ENCODE measurements around the gene ALPK1. TPM values are rescaled to one million over a fixed set of nuclear protein-coding genes. Genes with fewer than 3 reads are reported as not detected.

The ALPK1 gene
- total RNA-seq, 1 donor from 2014 or later: 1.4 TPM

DNA sequence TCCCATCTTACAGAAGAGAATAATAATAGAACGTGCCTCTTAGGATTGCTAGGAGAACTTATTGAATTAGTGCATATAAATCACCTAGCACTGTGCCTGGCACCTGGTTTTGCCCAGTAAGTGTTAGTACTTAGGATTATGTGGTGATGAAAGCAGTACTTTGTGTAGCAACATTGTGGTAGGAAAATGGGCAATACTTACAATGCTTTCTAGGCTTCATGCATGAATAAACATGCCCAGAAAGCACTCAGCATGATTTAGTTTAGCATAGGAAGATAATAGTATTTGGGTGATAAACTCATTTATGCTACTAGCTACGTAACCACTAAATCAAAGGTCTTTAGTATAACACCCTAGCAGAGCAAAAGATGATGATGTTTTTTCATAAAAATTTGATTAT is 113.2 kb downstream of the ALPK1 start:
- Histone ChIP-seq H3K79me2 (ENCODE audit: insufficient read depth, low read length) (no peaks in the 10 kb centered on the region), H3K27me3 (ENCODE audit: insufficient read depth, low read length) (no peaks in the 10 kb centered on the region), H3K36me3 (ENCODE audit: insufficient read depth, low read length) (no peaks in the 10 kb centered on the region), H4K20me1 (ENCODE audit: insufficient read depth, low read length) (no peaks in the 10 kb centered on the region), H3K9ac (ENCODE audit: low read length) (no peak overlapping the region), H2AFZ (ENCODE audit: low read depth, low read length) (no peak overlapping the region), H3K4me2 (ENCODE audit: low read length) (no peak overlapping the region), H3K4me3 (ENCODE audit: insufficient read depth, low read depth, low read length) (no peak overlapping the region), H3K9me3 (ENCODE audit: insufficient read depth, low read depth, low read length) (no peaks in the 10 kb centered on the region), H3K27ac (ENCODE audit: low read depth, low read length) (no peak overlapping the region), H3K4me1 (ENCODE audit: insufficient read depth, low read length) (no peaks in the 10 kb centered on the region)
- FAIRE-seq (no peak), DNase-seq (ENCODE audit: low read depth) (no peak)
- Mint-ChIP-seq H3K9me3 (ENCODE audit: unreplicated experiment) (peaks cover 4% of the 10 kb centered on the region), H3K4me3 (ENCODE audit: unreplicated experiment) (no peak overlapping the region), H3K36me3 (ENCODE audit: low read depth, unreplicated experiment) (no peaks in the 10 kb centered on the region), H3K4me1 (ENCODE audit: low read depth, unreplicated experiment) (no peaks in the 10 kb centered on the region), H3K27me3 (ENCODE audit: low read depth, unreplicated experiment) (peaks cover 4% of the 10 kb centered on the region), H3K27ac (ENCODE audit: unreplicated experiment) (no peak overlapping the region)
- no peak for TF ChIP-seq EZH2 (IDR thresholded peaks at IDR 0.05; ENCODE audit: insufficient read depth, low read length)
- TF ChIP-seq, protein P1, sequence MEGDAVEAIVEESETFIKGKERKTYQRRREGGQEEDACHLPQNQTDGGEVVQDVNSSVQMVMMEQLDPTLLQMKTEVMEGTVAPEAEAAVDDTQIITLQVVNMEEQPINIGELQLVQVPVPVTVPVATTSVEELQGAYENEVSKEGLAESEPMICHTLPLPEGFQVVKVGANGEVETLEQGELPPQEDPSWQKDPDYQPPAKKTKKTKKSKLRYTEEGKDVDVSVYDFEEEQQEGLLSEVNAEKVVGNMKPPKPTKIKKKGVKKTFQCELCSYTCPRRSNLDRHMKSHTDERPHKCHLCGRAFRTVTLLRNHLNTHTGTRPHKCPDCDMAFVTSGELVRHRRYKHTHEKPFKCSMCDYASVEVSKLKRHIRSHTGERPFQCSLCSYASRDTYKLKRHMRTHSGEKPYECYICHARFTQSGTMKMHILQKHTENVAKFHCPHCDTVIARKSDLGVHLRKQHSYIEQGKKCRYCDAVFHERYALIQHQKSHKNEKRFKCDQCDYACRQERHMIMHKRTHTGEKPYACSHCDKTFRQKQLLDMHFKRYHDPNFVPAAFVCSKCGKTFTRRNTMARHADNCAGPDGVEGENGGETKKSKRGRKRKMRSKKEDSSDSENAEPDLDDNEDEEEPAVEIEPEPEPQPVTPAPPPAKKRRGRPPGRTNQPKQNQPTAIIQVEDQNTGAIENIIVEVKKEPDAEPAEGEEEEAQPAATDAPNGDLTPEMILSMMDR (IDR thresholded peaks at IDR 0.05; ENCODE audit: insufficient read depth, low read depth, low read length): no peak

DNA sequence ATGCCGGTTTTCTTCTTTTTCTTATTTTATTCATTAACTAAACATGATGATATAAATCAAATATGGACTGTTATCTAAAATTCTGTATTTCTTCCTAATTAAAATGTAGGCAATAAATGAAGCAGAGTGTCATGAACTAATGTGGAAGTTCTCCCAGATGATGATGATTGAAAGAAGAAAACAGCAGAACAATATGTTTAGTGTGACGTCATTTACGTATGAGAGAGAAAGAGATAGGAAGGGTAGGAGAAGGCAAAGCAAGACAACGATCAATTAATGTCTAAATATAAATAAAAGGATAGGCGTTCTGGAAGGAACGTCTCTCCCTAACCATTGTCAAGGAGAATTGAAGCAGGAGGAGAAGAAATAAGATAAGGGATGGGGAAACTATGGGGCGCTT is 113.6 kb downstream of the ALPK1 start:
- no peaks in the 10 kb centered on the region for H3K36me3 Mint-ChIP-seq (ENCODE audit: low read depth, unreplicated experiment)
- TF ChIP-seq, protein P1 (IDR thresholded peaks at IDR 0.05; ENCODE audit: insufficient read depth, low read depth, low read length): no peak
- FAIRE-seq: no peak

DNA sequence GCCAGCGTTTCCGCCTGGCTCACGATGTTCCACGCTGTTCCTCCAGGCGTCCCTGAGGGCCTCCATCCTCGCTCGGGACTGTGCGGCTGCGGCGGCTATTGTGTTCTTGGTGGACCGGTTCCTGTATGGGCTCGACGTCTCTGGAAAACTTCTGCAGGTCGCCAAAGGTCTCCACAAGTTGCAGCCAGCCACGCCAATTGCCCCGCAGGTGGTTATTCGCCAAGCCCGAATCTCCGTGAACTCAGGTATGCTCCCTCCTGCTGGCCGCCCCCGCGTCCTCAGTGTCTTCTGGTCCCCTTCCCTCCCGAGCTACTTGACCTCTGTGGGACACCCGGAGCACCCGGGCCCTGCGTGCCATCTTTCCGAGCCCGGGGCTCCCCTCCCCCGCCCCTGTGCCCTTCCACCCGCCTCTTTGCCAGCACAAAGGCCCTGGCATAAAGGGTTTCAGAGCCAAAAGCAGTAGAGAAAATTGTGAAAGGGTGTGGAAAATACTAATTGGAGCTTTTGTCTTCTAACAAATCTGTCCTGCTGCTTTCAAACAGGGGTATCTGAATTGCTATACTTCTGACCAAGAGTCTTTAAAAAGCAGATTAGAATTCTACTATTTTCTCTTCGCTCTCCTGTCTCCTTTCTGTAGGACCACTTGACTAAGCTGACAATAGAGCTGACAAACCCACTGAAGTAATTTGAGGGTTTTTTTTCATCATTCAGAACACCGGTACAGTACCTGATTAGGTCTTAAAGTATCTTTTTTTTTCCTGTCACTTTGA is 114.8 kb downstream of the ALPK1 start:
- H3K4me2 ChIP-seq (ENCODE audit: low read length): peak overlapping the region; percentile 84
- Mint-ChIP-seq H3K36me3 (ENCODE audit: low read depth, unreplicated experiment) (no peaks in the 10 kb centered on the region), H3K9me3 (ENCODE audit: unreplicated experiment) (peaks cover 6% of the 10 kb centered on the region), H3K27ac (ENCODE audit: unreplicated experiment) (no peak overlapping the region), H3K4me3 (ENCODE audit: unreplicated experiment) (no peak overlapping the region), H3K27me3 (ENCODE audit: low read depth, unreplicated experiment) (peaks cover under 1% of the 10 kb centered on the region), H3K4me1 (ENCODE audit: low read depth, unreplicated experiment) (no peaks in the 10 kb centered on the region)
- FAIRE-seq: no peak
- H3K4me3 ChIP-seq (ENCODE audit: insufficient read depth, low read depth, low read length): peak overlapping the region; percentile 37
- no peaks in the 10 kb centered on the region for H3K36me3 ChIP-seq (ENCODE audit: insufficient read depth, low read length)
- no peak for DNase-seq (ENCODE audit: low read depth)
- H4K20me1 ChIP-seq (ENCODE audit: insufficient read depth, low read length): no peaks in the 10 kb centered on the region
- H2AFZ ChIP-seq (ENCODE audit: low read depth, low read length): peak overlapping the region; percentile 69
- H3K27me3 ChIP-seq (ENCODE audit: insufficient read depth, low read length): no peaks in the 10 kb centered on the region
- no peak overlapping the region for H3K9ac ChIP-seq (ENCODE audit: low read length)
- H3K79me2 ChIP-seq (ENCODE audit: insufficient read depth, low read length): no peaks in the 10 kb centered on the region
- no peak for TF ChIP-seq EZH2 (IDR thresholded peaks at IDR 0.05; ENCODE audit: insufficient read depth, low read length)
- TF ChIP-seq, protein P1 (IDR thresholded peaks at IDR 0.05; ENCODE audit: insufficient read depth, low read depth, low read length): no peak
- no peaks in the 10 kb centered on the region for H3K9me3 ChIP-seq (ENCODE audit: insufficient read depth, low read depth, low read length)
- no peak overlapping the region for H3K27ac ChIP-seq (ENCODE audit: low read depth, low read length)
- H3K4me1 ChIP-seq (ENCODE audit: insufficient read depth, low read length): no peaks in the 10 kb centered on the region

More for the DNA sequence above, 113.6 kb downstream of the ALPK1 start:
- no peak overlapping the region for H3K4me3 Mint-ChIP-seq (ENCODE audit: unreplicated experiment)
- H4K20me1 ChIP-seq (ENCODE audit: insufficient read depth, low read length): no peaks in the 10 kb centered on the region
- no peak overlapping the region for H2AFZ ChIP-seq (ENCODE audit: low read depth, low read length)
- no peaks in the 10 kb centered on the region for H3K27me3 ChIP-seq (ENCODE audit: insufficient read depth, low read length)
- no peaks in the 10 kb centered on the region for H3K36me3 ChIP-seq (ENCODE audit: insufficient read depth, low read length)
- H3K27me3 Mint-ChIP-seq (ENCODE audit: low read depth, unreplicated experiment): peaks cover 4% of the 10 kb centered on the region
- H3K9me3 ChIP-seq (ENCODE audit: insufficient read depth, low read depth, low read length): no peaks in the 10 kb centered on the region
- no peaks in the 10 kb centered on the region for H3K4me1 ChIP-seq (ENCODE audit: insufficient read depth, low read length)
- peaks cover 4% of the 10 kb centered on the region for H3K9me3 Mint-ChIP-seq (ENCODE audit: unreplicated experiment)
- H3K4me1 Mint-ChIP-seq (ENCODE audit: low read depth, unreplicated experiment): no peaks in the 10 kb centered on the region
- no peak for DNase-seq (ENCODE audit: low read depth)
- H3K79me2 ChIP-seq (ENCODE audit: insufficient read depth, low read length): no peaks in the 10 kb centered on the region
- no peak overlapping the region for H3K27ac ChIP-seq (ENCODE audit: low read depth, low read length)
- H3K4me3 ChIP-seq (ENCODE audit: insufficient read depth, low read depth, low read length): no peak overlapping the region
- no peak overlapping the region for H3K27ac Mint-ChIP-seq (ENCODE audit: unreplicated experiment)
- no peak overlapping the region for H3K9ac ChIP-seq (ENCODE audit: low read length)
- no peak overlapping the region for H3K4me2 ChIP-seq (ENCODE audit: low read length)
